ENCODE results near the gene FAM83C.

The FAM83C gene

GRCh38 chr20:35291654-35292503 is at the start of gene FAM83C:
Gene FAM83C (minus strand): TSS chr20:35292425. CDS start chr20:35292304, 121 bp downstream.
- no peak for DNase-seq

- no peak for DNase-seq
These were observed 49.3 kb upstream of the FAM83C start for GRCh38 chr20:35341366-35342028.

GRCh38 chr20:35340436-35340835 is 48.2 kb upstream of the FAM83C start:
- no peak for DNase-seq

GRCh38 chr20:35339636-35340035 is 47.4 kb upstream of the FAM83C start:
- no peak for DNase-seq

GRCh38 chr20:35339007-35339406 is 46.8 kb upstream of the FAM83C start:
- no peak for DNase-seq

GRCh38 chr20:35334311-35335101 is 42.3 kb upstream of the FAM83C start:
- DNase-seq: no peak

- no peak for DNase-seq
These were observed 41.4 kb upstream of the FAM83C start for GRCh38 chr20:35333606-35334005.

- no peak for DNase-seq
These were observed 40.4 kb upstream of the FAM83C start for GRCh38 chr20:35332540-35333200.

- DNase-seq: peak; percentile 81 to 82
These were observed 37.4 kb upstream of the FAM83C start for GRCh38 chr20:35329435-35330139.

- DNase-seq: no peak
These were observed 36.5 kb upstream of the FAM83C start for GRCh38 chr20:35328689-35329088.

GRCh38 chr20:35328095-35328685 is 36.0 kb upstream of the FAM83C start:
- no peak for DNase-seq

GRCh38 chr20:35327074-35327976 is 35.1 kb upstream of the FAM83C start:
- no peak for DNase-seq

GRCh38 chr20:35326740-35327073 is 34.5 kb upstream of the FAM83C start:
- no peak for DNase-seq

- DNase-seq: no peak
These were observed 34.0 kb upstream of the FAM83C start for GRCh38 chr20:35326021-35326739.

GRCh38 chr20:35325401-35325800 is 33.2 kb upstream of the FAM83C start:
- DNase-seq: no peak

GRCh38 chr20:35320396-35321126 is 28.3 kb upstream of the FAM83C start:
- DNase-seq: no peak

GRCh38 chr20:35319871-35320197 is 27.6 kb upstream of the FAM83C start:
- no peak for DNase-seq

- DNase-seq: no peak
These were observed 27.1 kb upstream of the FAM83C start for GRCh38 chr20:35319192-35319870.

Measured in activated T-cell treated with anti-CD3 and anti-CD28 coated beads, Interleukin-2, amount 50 U/mL, for 48 hours (primary cell).